GM23338 (cell line): Measurements from ENCODE around the gene ZFP62. TPM values are rescaled to one million over a fixed set of nuclear protein-coding genes. Genes with fewer than 3 reads are reported as not detected.

Experiments
- ATAC-seq: fragments of 200-7000 bp; cut with Tn5 transposase; 3 replicates; pipeline ENCODE4 v1.9.1; 2020
- DNase-seq: peaks from one replicate; pipeline ENCODE4 v3.0.0-alpha.2; 2015; ENCODE audit warnings: low spot score
- H2AFZ ChIP-seq: fragments of 200-600 bp; sonication (generic); 2 replicates; pipeline ENCODE4 v1.8.0; 2016; ENCODE audit warnings: antibody characterized with exemption, mild to moderate bottlenecking, moderate library complexity
- H3F3A ChIP-seq: fragments of 200-600 bp; sonication (generic); replicated peaks from 2 replicates; pipeline ENCODE4 v1.8.0; 2017; ENCODE audit warnings: antibody characterized with exemption, mixed run types, low read depth
- H3K27ac ChIP-seq: fragments of 200-600 bp; sonication (generic); 2 replicates; pipeline ENCODE4 v1.6.1; 2016; ENCODE audit warnings: low read depth
- H3K27me3 ChIP-seq: fragments of 200-600 bp; sonication (generic); 2 replicates; pipeline ENCODE4 v1.8.0; 2016; ENCODE audit warnings: mild to moderate bottlenecking, mixed run types, moderate library complexity; ENCODE audit not compliant: insufficient read depth
- H3K36me3 ChIP-seq: fragments of 200-600 bp; sonication (generic); 2 replicates; pipeline ENCODE4 v1.8.0; 2016; ENCODE audit warnings: mild to moderate bottlenecking; ENCODE audit not compliant: insufficient read depth
- H3K4me1 ChIP-seq: fragments of 200-600 bp; sonication (generic); 2 replicates; pipeline ENCODE4 v1.8.0; 2016; ENCODE audit warnings: mild to moderate bottlenecking, moderate library complexity; ENCODE audit not compliant: insufficient read depth
- H3K4me2 ChIP-seq: fragments of 200-600 bp; sonication (generic); 2 replicates; pipeline ENCODE4 v1.7.1; 2017; ENCODE audit warnings: mixed run types
- H3K4me3 ChIP-seq: fragments of 200-600 bp; sonication (generic); 2 replicates; pipeline ENCODE4 v1.6.1; 2016; ENCODE audit warnings: mixed run types
- H3K79me2 ChIP-seq: fragments of 200-600 bp; sonication (generic); replicated peaks from 2 replicates; pipeline ENCODE4 v1.8.0; 2017; ENCODE audit warnings: mild to moderate bottlenecking; ENCODE audit not compliant: insufficient read depth
- H3K9me2 ChIP-seq: fragments of 200-600 bp; sonication (generic); 2 replicates; pipeline ENCODE4 v1.8.0; 2017; ENCODE audit not compliant: insufficient read depth
- H4K20me1 ChIP-seq: fragments of 200-600 bp; sonication (generic); replicated peaks from 2 replicates; pipeline ENCODE4 v1.8.0; 2017; ENCODE audit warnings: mild to moderate bottlenecking; ENCODE audit not compliant: insufficient read depth
- H3K27ac Mint-ChIP-seq: 2 replicates; pipeline ENCODE4 v1.8.0; 2020; ENCODE audit warnings: inconsistent platforms, mild to moderate bottlenecking, moderate library complexity, mixed read lengths
- H3K27me3 Mint-ChIP-seq: 3 replicates; pipeline ENCODE4 v1.8.0; 2022; ENCODE audit warnings: low read depth, mild to moderate bottlenecking, moderate library complexity, mixed read lengths, inconsistent platforms; ENCODE audit not compliant: insufficient read depth, poor library complexity
- H3K36me3 Mint-ChIP-seq: 3 replicates; pipeline ENCODE4 v1.8.0; 2021; ENCODE audit warnings: low read depth, mild to moderate bottlenecking, inconsistent platforms, moderate library complexity, mixed read lengths
- H3K4me1 Mint-ChIP-seq: 3 replicates; pipeline ENCODE4 v1.8.0; 2020; ENCODE audit warnings: mild to moderate bottlenecking, inconsistent platforms, mixed read lengths
- H3K4me3 Mint-ChIP-seq: 3 replicates; pipeline ENCODE4 v1.8.0; 2021; ENCODE audit warnings: moderate library complexity, mild to moderate bottlenecking, inconsistent platforms, mixed read lengths
- H3K9me3 Mint-ChIP-seq: 3 replicates; pipeline ENCODE4 v1.8.0; 2020; ENCODE audit warnings: moderate library complexity, mild to moderate bottlenecking, inconsistent platforms, mixed read lengths
- CREB1 ChIP-seq: fragments of 250-450 bp; sonication (Bioruptor Pico); IDR thresholded peaks from 2 replicates; pipeline ENCODE4 v1.5.0; 2020; ENCODE audit warnings: low read depth, mild to moderate bottlenecking, moderate library complexity
- ETS1 ChIP-seq: IDR thresholded peaks from 2 replicates; pipeline ENCODE4 v1.6.1; 2016; ENCODE audit warnings: antibody characterized with exemption
- EZH2 ChIP-seq: fragments of 200-600 bp; sonication (generic); IDR thresholded peaks from one replicate; pipeline ENCODE4 v1.8.0; 2017; ENCODE audit warnings: antibody characterized with exemption, mild to moderate bottlenecking, low read depth; ENCODE audit not compliant: unreplicated experiment
- JUNB ChIP-seq: IDR thresholded peaks from one replicate; pipeline ENCODE4 v1.6.1; 2016; ENCODE audit warnings: antibody characterized with exemption; ENCODE audit not compliant: unreplicated experiment
- NANOG ChIP-seq: IDR thresholded peaks from 2 replicates; pipeline ENCODE4 v1.6.1; 2016; ENCODE audit warnings: antibody characterized with exemption, borderline replicate concordance
- STAT1 ChIP-seq: IDR thresholded peaks from one replicate; pipeline ENCODE4 v1.6.1; 2016; ENCODE audit warnings: antibody characterized with exemption; ENCODE audit not compliant: unreplicated experiment
- ZNF114 ChIP-seq: fragments of 250-450 bp; sonication (Bioruptor Pico); IDR thresholded peaks from 2 replicates; pipeline ENCODE4 v1.5.0; 2020; ENCODE audit warnings: mild to moderate bottlenecking, moderate library complexity
- ZNF331 ChIP-seq: fragments of 250-450 bp; sonication (Bioruptor Pico); IDR thresholded peaks from 2 replicates; pipeline ENCODE4 v1.5.0; 2020; ENCODE audit warnings: low read depth, mild to moderate bottlenecking, moderate library complexity
- ZNF462 ChIP-seq: fragments of 250-450 bp; sonication (Bioruptor Pico); IDR thresholded peaks from 2 replicates; pipeline ENCODE4 v1.5.0; 2020; ENCODE audit warnings: mild to moderate bottlenecking, moderate library complexity
- polyA plus RNA-seq: library from polyadenylated mRNA; unstranded; fragments of >200 nt; fragmentation: Nextera tagmentation; extraction: Ambion mirVana; gene quantifications from 2 replicates; pipeline ENCODE4 v1.2.1, GENCODE V29; 2016
- total RNA-seq: library from RNA; depleted of rRNA; stranded (reverse); fragments of >200 nt; shearing (Covaris generic); gene quantifications from 2 replicates; pipeline ENCODE4 v1.2.3, GENCODE V29; 2014
- TF ChIP-seq, protein P1 (sequence below), 2 experiments: fragments of 200-600 bp in 1 of 2; sonication (generic) in 1 of 2; conservative IDR thresholded peaks; 2 replicates each; pipeline versions ENCODE4 v1.5.1 to v1.6.1; 2016 to 2017; ENCODE audit warnings: antibody characterized with exemption in 2 of 2, low read depth in 2 of 2, mild to moderate bottlenecking in 2 of 2, moderate library complexity in 1 of 2

The ZFP62 gene
- total and polyA plus RNA-seq, 2 experiments from 2014 or later, result 32.9 to 33.2 TPM

DNA sequence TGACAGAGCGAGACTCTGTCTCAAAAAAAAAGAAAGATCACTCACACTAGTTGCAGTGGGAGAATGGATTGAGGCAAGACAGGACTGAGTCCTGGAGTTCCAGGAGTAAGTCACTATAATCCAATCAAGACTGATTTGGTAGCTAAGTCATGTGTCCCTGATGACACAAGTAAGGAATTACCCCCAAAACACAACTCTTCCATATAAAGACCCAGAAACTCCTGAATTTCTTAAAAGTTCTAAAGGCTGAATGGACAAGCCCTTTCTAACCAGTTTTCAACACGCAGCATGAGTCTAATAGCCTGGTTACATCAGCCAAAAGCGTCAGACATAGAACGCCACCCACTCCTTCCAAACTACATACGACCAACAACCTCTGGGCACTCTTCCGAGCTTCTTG is 2.5 kb downstream of the ZFP62 start:
- Histone ChIP-seq H2AFZ (no peak overlapping the region), H3K4me3 (no peak overlapping the region), H3K27ac (no peak overlapping the region), H3K4me2 (no peak overlapping the region), H3K4me1 (peaks cover 15% of the 10 kb centered on the region), H3K9me2 (no peaks in the 10 kb centered on the region), H4K20me1 (peaks cover 28% of the 10 kb centered on the region), H3K36me3 (peaks cover 7% of the 10 kb centered on the region; the same call in 1 of the 2 replicates), H3K27me3 (peaks cover 4% of the 10 kb centered on the region; the same call in 1 of the 2 replicates), H3K79me2 (peaks cover 37% of the 10 kb centered on the region), H3F3A (peaks cover 6% of the 10 kb centered on the region; the same call in 1 of the 2 replicates)
- H3K36me3 Mint-ChIP-seq, result peaks cover 56% of the 10 kb centered on the region
- no peak overlapping the region for H3K27ac Mint-ChIP-seq
- no peak overlapping the region for H3K4me3 Mint-ChIP-seq
- peaks cover 6% of the 10 kb centered on the region for H3K27me3 Mint-ChIP-seq
- TF ChIP-seq ETS1, result no peak
- TF ChIP-seq ZNF114, result no peak
- no peak for TF ChIP-seq CREB1
- TF ChIP-seq, protein P1, sequence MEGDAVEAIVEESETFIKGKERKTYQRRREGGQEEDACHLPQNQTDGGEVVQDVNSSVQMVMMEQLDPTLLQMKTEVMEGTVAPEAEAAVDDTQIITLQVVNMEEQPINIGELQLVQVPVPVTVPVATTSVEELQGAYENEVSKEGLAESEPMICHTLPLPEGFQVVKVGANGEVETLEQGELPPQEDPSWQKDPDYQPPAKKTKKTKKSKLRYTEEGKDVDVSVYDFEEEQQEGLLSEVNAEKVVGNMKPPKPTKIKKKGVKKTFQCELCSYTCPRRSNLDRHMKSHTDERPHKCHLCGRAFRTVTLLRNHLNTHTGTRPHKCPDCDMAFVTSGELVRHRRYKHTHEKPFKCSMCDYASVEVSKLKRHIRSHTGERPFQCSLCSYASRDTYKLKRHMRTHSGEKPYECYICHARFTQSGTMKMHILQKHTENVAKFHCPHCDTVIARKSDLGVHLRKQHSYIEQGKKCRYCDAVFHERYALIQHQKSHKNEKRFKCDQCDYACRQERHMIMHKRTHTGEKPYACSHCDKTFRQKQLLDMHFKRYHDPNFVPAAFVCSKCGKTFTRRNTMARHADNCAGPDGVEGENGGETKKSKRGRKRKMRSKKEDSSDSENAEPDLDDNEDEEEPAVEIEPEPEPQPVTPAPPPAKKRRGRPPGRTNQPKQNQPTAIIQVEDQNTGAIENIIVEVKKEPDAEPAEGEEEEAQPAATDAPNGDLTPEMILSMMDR (conservative IDR thresholded peaks at IDR 0.05; ENCODE audit: low read depth in 2 of 2), result no peak
- TF ChIP-seq ZNF462 (CRISPR knock-in tag), result no peak
- TF ChIP-seq JUNB, result no peak
- TF ChIP-seq EZH2, result no peak
- TF ChIP-seq STAT1, result no peak
- no peak for TF ChIP-seq ZNF331 (CRISPR knock-in tag)
- TF ChIP-seq NANOG, result no peak
- DNase-seq (no peak), ATAC-seq (no peak)
- H3K4me1 Mint-ChIP-seq, result peaks cover 24% of the 10 kb centered on the region
- H3K9me3 Mint-ChIP-seq, result no peaks in the 10 kb centered on the region; the same call in 2 of the 3 replicates
